ENCODE data around the gene DOCK7. TPM values are rescaled to one million over a fixed set of nuclear protein-coding genes. Genes with fewer than 3 reads are reported as not detected.

The DOCK7 gene
- total and polyA plus RNA-seq, 10 donors: 3.3 to 48.3 (median 30.3) TPM

- intact Hi-C loops (cut with DNase I; ENCODE audit: low total_unique reads): no loop called here
- Histone ChIP-seq H3K27me3 (replicated peaks in 1 of 7) (no peaks in the 10 kb centered on the region), H3K4me3 (no peak overlapping the region), H3K36me3 (no peaks in the 10 kb centered on the region), H3K4me1 (peaks cover 0 to 22% (median 9%) of the 10 kb centered on the region in 6 donors), H3K9me3 (no peaks in the 10 kb centered on the region), H3K27ac (no peak overlapping the region)
- TF ChIP-seq POLR2A (IDR thresholded peaks at IDR 0.05): no peak
- no peak for DNase-seq
- WGBS, 5 donors: 81 to 92% (median 91%) methylated on average over 5 of the region's 5 CpGs
Observed at GRCh38 chr1:62728963-62729362, 40.8 kb upstream of the DOCK7 start.

GRCh38 chr1:62727656-62728407, 39.6 kb upstream of the DOCK7 start:
- intact Hi-C loops (cut with DNase I; ENCODE audit: low total_unique reads): no loop called here

GRCh38 chr1:62726011-62726442, 37.8 kb upstream of the DOCK7 start:
- Histone ChIP-seq H3K27me3 (replicated peaks in 1 of 7) (no peaks in the 10 kb centered on the region), H3K27ac (peak overlapping the region in 1 of 8 donors; percentile 60), H3K36me3 (no peaks in the 10 kb centered on the region), H3K4me1 (peaks cover 8 to 37% (median 19%) of the 10 kb centered on the region in 6 donors), H3K4me3 (no peak overlapping the region), H3K9me3 (no peaks in the 10 kb centered on the region)
- WGBS, 5 donors: 70 to 79% (median 76%) methylated on average over 2 of the region's 2 CpGs
- DNase-seq: no peak
- no peak for TF ChIP-seq POLR2AphosphoS5 (IDR thresholded peaks at IDR 0.05)
- no peak for TF ChIP-seq POLR2A (IDR thresholded peaks at IDR 0.05)
- no peak for TF ChIP-seq CTCF (IDR thresholded peaks at IDR 0.05 in 8 of 11, conservative IDR thresholded peaks at IDR 0.05 in 3 of 11)
- intact Hi-C loops (cut with DNase I; ENCODE audit: low total_unique reads): no loop called here

More at GRCh38 chr1:62727656-62728407, 39.6 kb upstream of the DOCK7 start:
- no peak overlapping the region for H3K4me3 ChIP-seq
- peaks cover 2 to 27% (median 11%) of the 10 kb centered on the region in 6 donors for H3K4me1 ChIP-seq
- H3K27me3 ChIP-seq (replicated peaks in 1 of 7): no peaks in the 10 kb centered on the region
- no peak for DNase-seq
- H3K27ac ChIP-seq: no peak overlapping the region
- H3K9me3 ChIP-seq: no peaks in the 10 kb centered on the region
- no peaks in the 10 kb centered on the region for H3K36me3 ChIP-seq
- no peak for TF ChIP-seq POLR2AphosphoS5 (IDR thresholded peaks at IDR 0.05)
- no peak for TF ChIP-seq POLR2A (IDR thresholded peaks at IDR 0.05)
- TF ChIP-seq CTCF (IDR thresholded peaks at IDR 0.05 in 8 of 11, conservative IDR thresholded peaks at IDR 0.05 in 3 of 11): no peak
- 89 to 96% (median 92%) methylated on average over 5 of the region's 5 CpGs for WGBS, 5 donors

- peak overlapping the region in 5 of 8 donors; percentile 5 to 60 (median 30) for H3K27ac ChIP-seq
- no peak for TF ChIP-seq POLR2AphosphoS5 (IDR thresholded peaks at IDR 0.05)
- no peak for TF ChIP-seq POLR2A (IDR thresholded peaks at IDR 0.05)
- no peak for TF ChIP-seq CTCF (IDR thresholded peaks at IDR 0.05 in 8 of 11, conservative IDR thresholded peaks at IDR 0.05 in 3 of 11)
- no peaks in the 10 kb centered on the region for H3K27me3 ChIP-seq (replicated peaks in 1 of 7)
- DNase-seq: no peak
- peaks cover 8 to 44% (median 19%) of the 10 kb centered on the region in 6 donors for H3K4me1 ChIP-seq
- no peaks in the 10 kb centered on the region for H3K9me3 ChIP-seq
- intact Hi-C loops (cut with DNase I; ENCODE audit: low total_unique reads): no loop called here
- H3K36me3 ChIP-seq: no peaks in the 10 kb centered on the region
- 5 to 24% (median 12%) methylated on average over 1 of the region's 1 CpG for WGBS, 5 donors
- H3K4me3 ChIP-seq: no peak overlapping the region
Observed at GRCh38 chr1:62725255-62725654, 37.1 kb upstream of the DOCK7 start.
